GM19468 (cell line): Measurements from ENCODE around the gene KDM1A.
A peak's percentile ranks its signal among the peaks of the same experiment; 100 is the strongest.
"Not testable (repeated sequence)": the region's sequence is repeated elsewhere in the genome, so short reads cannot be mapped to it uniquely, and the experiment has no call there.

Experiments used
- ATAC-seq: cut with Tn5 transposase; IDR thresholded peaks from one replicate; pipeline ENCODE4 v1.9.1; 2021; ENCODE audit warnings: mild to moderate bottlenecking, moderate library complexity, moderate number of reproducible peaks; ENCODE audit not compliant: unreplicated experiment; ENCODE audit errors: extremely low read depth

Gene KDM1A

GRCh38 chr1:23019094-23019862, at the start of gene KDM1A:
KDM1A (plus strand) TSS chr1:23019468; CDS start chr1:23019597, 129 bp downstream.
- ATAC-seq, result peak; percentile 87

GRCh38 chr1:22970096-22970495, 49.2 kb upstream of the KDM1A start:
- no peak for ATAC-seq

- no peak for ATAC-seq
Measured at GRCh38 chr1:22971161-22971560, 48.1 kb upstream of the KDM1A start.

GRCh38 chr1:22971611-22972405, 47.5 kb upstream of the KDM1A start:
- ATAC-seq, result no peak

- ATAC-seq, result no peak
Measured at GRCh38 chr1:22972760-22973159, 46.5 kb upstream of the KDM1A start, which contains the start of gene LACTBL1. LACTBL1 (minus strand) TSS chr1:22972866; CDS start chr1:22972316, 550 bp downstream.

- no peak for ATAC-seq
Measured at GRCh38 chr1:22975694-22976093, 43.6 kb upstream of the KDM1A start.

GRCh38 chr1:22976127-22976460, 43.2 kb upstream of the KDM1A start:
- ATAC-seq, result no peak

GRCh38 chr1:22976461-22977243, 42.6 kb upstream of the KDM1A start:
- no peak for ATAC-seq

- ATAC-seq, result no peak
Measured at GRCh38 chr1:22978299-22978698, 41.0 kb upstream of the KDM1A start.

- ATAC-seq, result not testable (repeated sequence)
Measured at GRCh38 chr1:22980471-22980790, 38.8 kb upstream of the KDM1A start.

GRCh38 chr1:22983944-22984343, 35.3 kb upstream of the KDM1A start:
- ATAC-seq, result no peak

- ATAC-seq, result not testable (repeated sequence)
Measured at GRCh38 chr1:22992384-22992783, 26.9 kb upstream of the KDM1A start.

GRCh38 chr1:22993220-22993795, 26.0 kb upstream of the KDM1A start:
- not testable (repeated sequence) for ATAC-seq

- ATAC-seq, result no peak
Measured at GRCh38 chr1:22995774-22996173, 23.5 kb upstream of the KDM1A start.

GRCh38 chr1:22997528-22997927, 21.7 kb upstream of the KDM1A start:
- not testable (repeated sequence) for ATAC-seq

GRCh38 chr1:23000133-23000532, 19.1 kb upstream of the KDM1A start:
- ATAC-seq, result not testable (repeated sequence)

- not testable (repeated sequence) for ATAC-seq
Measured at GRCh38 chr1:23002218-23002617, 17.1 kb upstream of the KDM1A start.

- ATAC-seq, result no peak
Measured at GRCh38 chr1:23004112-23004511, 15.2 kb upstream of the KDM1A start.

- ATAC-seq, result not testable (repeated sequence)
Measured at GRCh38 chr1:23004769-23005168, 14.5 kb upstream of the KDM1A start.

- ATAC-seq, result no peak
Measured at GRCh38 chr1:23007106-23007505, 12.2 kb upstream of the KDM1A start.
